ENCODE measurements around the gene RGS19.

GRCh38 chr20:64086801-64087200 lies 7.5 kb upstream of the RGS19 start:
- TF ChIP-seq CTCF (IDR thresholded peaks at IDR 0.05), result no peak
- no peak for TF ChIP-seq POLR2A (IDR thresholded peaks at IDR 0.05)
